Astrocyte (in vitro differentiated cells and primary cell): Measurements from ENCODE around the gene GPAT2.
"Not testable (repeated sequence)": the region's sequence is repeated elsewhere in the genome, so short reads cannot be mapped to it uniquely, and the experiment has no call there.

ENCODE experiments used
- EZH2 ChIP-seq: IDR thresholded peaks from 2 replicates; pipeline ENCODE4 v1.6.1; 2012; ENCODE audit warnings: mild to moderate bottlenecking, low read length, inconsistent platforms; ENCODE audit not compliant: insufficient read depth
- TF ChIP-seq, protein P1 (sequence below): IDR thresholded peaks from 2 replicates; pipeline ENCODE4 v1.5.1; 2011; ENCODE audit warnings: low read depth, mild to moderate bottlenecking, inconsistent platforms, low read length, moderate library complexity; ENCODE audit not compliant: insufficient read depth

DNA sequence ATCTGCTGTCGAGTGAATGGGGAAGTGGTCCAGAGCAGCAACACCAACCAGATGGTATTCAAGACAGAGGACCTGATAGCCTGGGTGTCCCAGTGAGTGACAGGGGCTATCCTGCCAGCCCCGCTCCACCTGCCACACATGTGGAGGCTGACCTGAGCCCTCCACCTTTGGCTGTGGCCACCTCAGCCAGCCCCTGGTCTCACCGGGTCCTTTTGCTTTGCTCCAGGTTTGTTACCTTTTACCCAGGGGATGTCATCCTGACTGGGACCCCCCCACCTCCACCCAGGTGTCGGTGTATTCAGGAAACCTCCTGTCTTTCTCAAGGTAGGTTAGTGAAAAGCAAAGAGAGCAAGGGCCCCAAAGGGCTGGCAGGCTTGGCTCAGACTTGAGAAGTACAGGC lies 13.6 kb downstream of the GPAT2 start:
- TF ChIP-seq, protein P1, sequence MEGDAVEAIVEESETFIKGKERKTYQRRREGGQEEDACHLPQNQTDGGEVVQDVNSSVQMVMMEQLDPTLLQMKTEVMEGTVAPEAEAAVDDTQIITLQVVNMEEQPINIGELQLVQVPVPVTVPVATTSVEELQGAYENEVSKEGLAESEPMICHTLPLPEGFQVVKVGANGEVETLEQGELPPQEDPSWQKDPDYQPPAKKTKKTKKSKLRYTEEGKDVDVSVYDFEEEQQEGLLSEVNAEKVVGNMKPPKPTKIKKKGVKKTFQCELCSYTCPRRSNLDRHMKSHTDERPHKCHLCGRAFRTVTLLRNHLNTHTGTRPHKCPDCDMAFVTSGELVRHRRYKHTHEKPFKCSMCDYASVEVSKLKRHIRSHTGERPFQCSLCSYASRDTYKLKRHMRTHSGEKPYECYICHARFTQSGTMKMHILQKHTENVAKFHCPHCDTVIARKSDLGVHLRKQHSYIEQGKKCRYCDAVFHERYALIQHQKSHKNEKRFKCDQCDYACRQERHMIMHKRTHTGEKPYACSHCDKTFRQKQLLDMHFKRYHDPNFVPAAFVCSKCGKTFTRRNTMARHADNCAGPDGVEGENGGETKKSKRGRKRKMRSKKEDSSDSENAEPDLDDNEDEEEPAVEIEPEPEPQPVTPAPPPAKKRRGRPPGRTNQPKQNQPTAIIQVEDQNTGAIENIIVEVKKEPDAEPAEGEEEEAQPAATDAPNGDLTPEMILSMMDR = not testable (repeated sequence)
- TF ChIP-seq EZH2 = not testable (repeated sequence)
